HEK293T (cell line): ENCODE results near the gene ZFP1.

Experiments
- BHLHE40 ChIP-seq: fragments of 450-650 bp; IDR thresholded peaks from 2 replicates; pipeline ENCODE4 v1.6.1; 2016; ENCODE audit warnings: mild to moderate bottlenecking, moderate library complexity, borderline replicate concordance
- CTBP1 ChIP-seq: fragments of 450-650 bp; IDR thresholded peaks from 2 replicates; pipeline ENCODE4 v1.6.1; 2016; ENCODE audit warnings: borderline replicate concordance
- ELF4 ChIP-seq: fragments of 450-650 bp; IDR thresholded peaks from 2 replicates; pipeline ENCODE4 v1.6.1; 2017; ENCODE audit warnings: antibody characterized with exemption
- FOXA1 ChIP-seq: fragments of 450-650 bp; IDR thresholded peaks from 2 replicates; pipeline ENCODE4 v1.6.1; 2016; ENCODE audit warnings: mild to moderate bottlenecking
- FOXM1 ChIP-seq: fragments of 450-650 bp; IDR thresholded peaks from 2 replicates; pipeline ENCODE4 v1.6.1; 2017; ENCODE audit warnings: mild to moderate bottlenecking, borderline replicate concordance
- HDGF ChIP-seq: fragments of 450-650 bp; IDR thresholded peaks from 2 replicates; pipeline ENCODE4 v1.6.1; 2017; ENCODE audit warnings: antibody characterized with exemption, borderline replicate concordance
- L3MBTL2 ChIP-seq: fragments of 450-650 bp; conservative IDR thresholded peaks from 2 replicates; pipeline ENCODE4 v1.6.1; 2016; ENCODE audit warnings: mild to moderate bottlenecking
- LEF1 ChIP-seq: fragments of 450-650 bp; IDR thresholded peaks from 2 replicates; pipeline ENCODE4 v1.6.1; 2017; ENCODE audit warnings: mild to moderate bottlenecking, borderline replicate concordance
- SP1 ChIP-seq: fragments of 450-650 bp; IDR thresholded peaks from 2 replicates; pipeline ENCODE4 v1.6.1; 2017
- SUZ12 ChIP-seq: fragments of 450-650 bp; IDR thresholded peaks from 2 replicates; pipeline ENCODE4 v1.6.1; 2016; ENCODE audit warnings: mild to moderate bottlenecking
- TARDBP ChIP-seq: fragments of 450-650 bp; IDR thresholded peaks from 2 replicates; pipeline ENCODE4 v1.6.1; 2016
- ZNF384 ChIP-seq: fragments of 450-650 bp; IDR thresholded peaks from 2 replicates; pipeline ENCODE4 v1.6.1; 2016
- TF ChIP-seq, protein P1 (sequence below): fragments of 450-650 bp; IDR thresholded peaks from 2 replicates; pipeline ENCODE4 v1.6.1; 2016

DNA sequence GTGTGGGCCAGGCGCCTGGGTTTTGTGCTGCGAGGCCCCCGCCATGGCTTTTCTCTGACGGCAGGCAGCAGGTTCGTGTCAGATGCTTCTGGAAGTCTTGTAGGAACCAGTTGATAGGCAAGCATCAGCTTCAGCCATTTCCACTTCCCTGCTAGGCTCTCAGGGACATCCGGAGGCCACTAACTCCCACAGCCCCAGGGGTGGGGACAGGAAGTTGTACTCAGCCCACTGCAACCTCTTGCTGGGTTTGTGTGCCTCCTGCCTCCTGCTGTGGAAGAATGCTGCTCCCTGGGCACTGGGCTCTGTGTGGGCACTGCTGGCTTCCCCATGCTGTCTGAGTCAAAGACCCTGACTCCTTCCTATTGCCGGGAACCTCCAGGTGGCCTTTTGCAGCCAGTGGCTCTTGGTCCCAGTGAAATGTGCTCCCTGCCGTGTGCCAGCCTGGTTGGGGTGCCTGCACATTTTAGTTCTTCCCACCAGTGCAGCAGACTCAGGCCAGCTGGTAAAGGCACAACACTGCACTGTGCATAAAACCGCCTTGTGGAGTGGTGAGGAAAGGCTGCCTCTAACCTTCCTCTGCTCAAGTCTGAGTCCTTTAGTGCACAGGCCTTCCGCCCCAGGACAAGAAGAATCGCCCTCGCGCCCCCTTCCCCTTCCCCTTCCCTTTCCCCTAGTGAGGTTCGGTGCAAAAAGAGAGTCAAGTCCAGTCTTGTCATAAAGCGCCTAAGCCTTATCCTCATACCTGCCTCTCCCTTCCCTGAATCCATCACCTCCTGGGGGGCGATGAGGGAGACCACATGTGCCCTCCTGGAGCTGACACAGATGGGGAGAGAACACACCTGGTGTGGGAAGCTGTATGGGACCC lies 48.4 kb upstream of the ZFP1 start:
- TF ChIP-seq LEF1 (no peak), FOXA1 (no peak), CTBP1 (no peak), BHLHE40 (no peak), HDGF (no peak), L3MBTL2 (no peak), SP1 (no peak), ZNF384 (no peak), FOXM1 (no peak), ELF4 (no peak), TARDBP (no peak), SUZ12 (no peak)
- TF ChIP-seq, protein P1, sequence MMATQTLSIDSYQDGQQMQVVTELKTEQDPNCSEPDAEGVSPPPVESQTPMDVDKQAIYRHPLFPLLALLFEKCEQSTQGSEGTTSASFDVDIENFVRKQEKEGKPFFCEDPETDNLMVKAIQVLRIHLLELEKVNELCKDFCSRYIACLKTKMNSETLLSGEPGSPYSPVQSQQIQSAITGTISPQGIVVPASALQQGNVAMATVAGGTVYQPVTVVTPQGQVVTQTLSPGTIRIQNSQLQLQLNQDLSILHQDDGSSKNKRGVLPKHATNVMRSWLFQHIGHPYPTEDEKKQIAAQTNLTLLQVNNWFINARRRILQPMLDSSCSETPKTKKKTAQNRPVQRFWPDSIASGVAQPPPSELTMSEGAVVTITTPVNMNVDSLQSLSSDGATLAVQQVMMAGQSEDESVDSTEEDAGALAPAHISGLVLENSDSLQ: no peak
